PFSK-1 (cell line): ENCODE measurements around the gene BAIAP2L1.

ENCODE experiments used
- FOXP2 ChIP-seq: optimal IDR thresholded peaks from 2 replicates; pipeline ENCODE3; 2011; ENCODE audit warnings: borderline replicate concordance, control low read depth, inconsistent platforms; ENCODE audit not compliant: insufficient read depth; ENCODE audit errors: extremely low read length, extremely low read depth
- POLR2AphosphoS5 ChIP-seq: IDR thresholded peaks from 2 replicates; pipeline ENCODE4 v1.6.1; 2012; ENCODE audit warnings: low read depth, mild to moderate bottlenecking, control low read depth, low read length, moderate library complexity
- REST ChIP-seq, 2 experiments: IDR thresholded peaks; 2 replicates each; pipeline versions ENCODE4 v1.6.1 to v1.8.0; 2011 to 2012; ENCODE audit warnings: low read depth in 2 of 2, low read length in 2 of 2, control low read depth in 1 of 2, inconsistent platforms in 1 of 2, mild to moderate bottlenecking in 1 of 2, moderate library complexity in 1 of 2; ENCODE audit not compliant: insufficient read depth in 1 of 2
- SIN3A ChIP-seq: IDR thresholded peaks from 2 replicates; pipeline ENCODE4 v1.6.1; 2012; ENCODE audit warnings: mild to moderate bottlenecking, low read length, moderate library complexity, borderline replicate concordance; ENCODE audit not compliant: insufficient read depth
- TAF1 ChIP-seq: IDR thresholded peaks from 2 replicates; pipeline ENCODE4 v1.6.1; 2012; ENCODE audit warnings: low read length, control low read depth, borderline replicate concordance; ENCODE audit not compliant: insufficient read depth

BAIAP2L1 gene

GRCh38 chr7:98423043-98423442 is 22.2 kb upstream of the BAIAP2L1 start:
- TF ChIP-seq TAF1 (no peak), SIN3A (no peak), POLR2AphosphoS5 (no peak), REST (IDR thresholded peaks at IDR 0.05; ENCODE audit: insufficient read depth in 1 of 2, low read depth in 2 of 2, low read length in 2 of 2) (no peak), FOXP2 (no peak)

- TF ChIP-seq REST (IDR thresholded peaks at IDR 0.05; ENCODE audit: insufficient read depth in 1 of 2, low read depth in 2 of 2, low read length in 2 of 2) (no peak), TAF1 (no peak), POLR2AphosphoS5 (no peak), SIN3A (no peak), FOXP2 (peak; percentile 33)
These were observed 20.2 kb upstream of the BAIAP2L1 start for GRCh38 chr7:98420966-98421612.

GRCh38 chr7:98418636-98419315 is 17.9 kb upstream of the BAIAP2L1 start:
- TF ChIP-seq TAF1 (no peak), REST (IDR thresholded peaks at IDR 0.05; ENCODE audit: insufficient read depth in 1 of 2, low read depth in 2 of 2, low read length in 2 of 2) (no peak), FOXP2 (no peak), POLR2AphosphoS5 (no peak), SIN3A (no peak)

GRCh38 chr7:98418271-98418635 is 17.4 kb upstream of the BAIAP2L1 start:
- TF ChIP-seq REST (IDR thresholded peaks at IDR 0.05; ENCODE audit: insufficient read depth in 1 of 2, low read depth in 2 of 2, low read length in 2 of 2) = no peak
- TF ChIP-seq SIN3A = no peak
- TF ChIP-seq FOXP2 = no peak
- no peak for TF ChIP-seq POLR2AphosphoS5
- TF ChIP-seq TAF1 = no peak
